GM12878 (cell line): Measurements from ENCODE around the gene NLGN1. TPM values are rescaled to one million over a fixed set of nuclear protein-coding genes. Genes with fewer than 3 reads are reported as not detected.

Source experiments
- BMI1 ChIP-seq: fragments of 450-650 bp; IDR thresholded peaks from 2 replicates; pipeline ENCODE4 v1.6.1; 2016; ENCODE audit warnings: mild to moderate bottlenecking, moderate library complexity, borderline replicate concordance
- CREM ChIP-seq: IDR thresholded peaks from 2 replicates; pipeline ENCODE4 v1.6.1; 2014; ENCODE audit warnings: antibody characterized with exemption, low read depth
- FOS ChIP-seq: IDR thresholded peaks from 3 replicates; pipeline ENCODE4 v1.6.1; 2011; ENCODE audit warnings: borderline replicate concordance; ENCODE audit not compliant: insufficient read length; ENCODE audit errors: extremely low read depth
- HCFC1 ChIP-seq: fragments of 150-350 bp; IDR thresholded peaks from 2 replicates; pipeline ENCODE4 v1.6.1; 2014; ENCODE audit warnings: low read length
- PBX3 ChIP-seq: IDR thresholded peaks from 2 replicates; pipeline ENCODE4 v1.6.1; 2011; ENCODE audit warnings: mild to moderate bottlenecking, low read depth, low read length, moderate library complexity; ENCODE audit not compliant: insufficient replicate concordance
- SREBF1 ChIP-seq: IDR thresholded peaks from 2 replicates; pipeline ENCODE4 v1.6.1; 2012; ENCODE audit warnings: mild to moderate bottlenecking, low read length
- TBL1XR1 ChIP-seq: IDR thresholded peaks from 2 replicates; pipeline ENCODE4 v1.6.1; 2012; ENCODE audit warnings: low read depth, low read length, improper control_type of control experiment
- ZNF384 ChIP-seq: IDR thresholded peaks from 2 replicates; pipeline ENCODE4 v1.6.1; 2012; ENCODE audit warnings: low read depth, mild to moderate bottlenecking, low read length, improper control_type of control experiment, borderline replicate concordance
- ZNF592 ChIP-seq: fragments of 450-650 bp; IDR thresholded peaks from 2 replicates; pipeline ENCODE4 v1.6.1; 2017; ENCODE audit warnings: mild to moderate bottlenecking, moderate library complexity
- ZNF622 ChIP-seq: fragments of 450-650 bp; IDR thresholded peaks from 2 replicates; pipeline ENCODE4 v1.6.1; 2017; ENCODE audit warnings: mild to moderate bottlenecking, inconsistent platforms
- polyA plus RNA-seq, 11 experiments: library from polyadenylated mRNA; depleted of rRNA in 4 of 11; unstranded in 6 of 11; stranded (reverse) in 5 of 11; fragments of >200 nt; fragmentation: Nextera tagmentation in 4 of 11; fragmentation: Illumina TruSeq in 1 of 11; extraction: Ambion mirVana in 4 of 11; extraction: Trizol in 1 of 11; gene quantifications; 1 replicate in 1 of 11; 2 replicates in 10 of 11; pipeline versions ENCODE4 v1.2.1 to v1.2.3, GENCODE V29; 2011 to 2016; ENCODE audit warnings: inconsistent platforms in 2 of 11, missing spikeins in 2 of 11, low read depth in 1 of 11
- total RNA-seq, 4 experiments: library from RNA; depleted of rRNA in 3 of 4; stranded (reverse); fragments of >200 nt in 3 of 4; fragmentation: Illumina TruSeq in 1 of 4; extraction: Trizol in 1 of 4; gene quantifications; 2 replicates each; pipeline versions ENCODE4 v1.2.1 to v1.2.3, GENCODE V29; 2013 to 2021
- TF ChIP-seq, protein P1 (sequence below): fragments of 450-650 bp; IDR thresholded peaks from 2 replicates; pipeline ENCODE4 v1.6.1; 2017; ENCODE audit warnings: low read depth, mild to moderate bottlenecking, moderate library complexity

Gene NLGN1
- total and polyA plus RNA-seq, 10 of the 15 experiments (the other 5 are each of a cell fraction or from before 2014, with no cell fraction given) = not detected

DNA sequence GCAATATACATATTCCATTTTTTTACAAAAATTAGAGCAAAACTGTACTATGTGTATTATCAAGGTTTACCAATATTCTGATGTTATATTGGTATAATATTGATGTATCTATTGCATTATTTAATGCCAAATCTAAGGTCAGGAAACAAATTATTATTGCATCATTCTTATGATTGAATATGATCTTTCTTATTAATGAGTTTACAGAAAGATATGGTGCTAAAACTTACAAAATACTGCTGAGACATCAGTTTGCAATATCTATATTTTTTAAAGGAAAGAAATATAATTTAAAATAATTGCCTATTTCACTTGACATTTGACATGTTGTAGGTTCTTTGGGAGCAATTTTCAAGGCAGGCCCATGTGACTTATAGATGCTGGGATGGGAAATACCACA is 357.6 kb downstream of the NLGN1 start (continued):
- no peak for TF ChIP-seq SREBF1
- no peak for TF ChIP-seq FOS
- no peak for TF ChIP-seq BMI1
- no peak for TF ChIP-seq ZNF622
- no peak for TF ChIP-seq ZNF384
- TF ChIP-seq ZNF592 = no peak
- no peak for TF ChIP-seq TBL1XR1
- TF ChIP-seq HCFC1 = no peak
- no peak for TF ChIP-seq PBX3
- TF ChIP-seq CREM = no peak
- TF ChIP-seq, protein P1, sequence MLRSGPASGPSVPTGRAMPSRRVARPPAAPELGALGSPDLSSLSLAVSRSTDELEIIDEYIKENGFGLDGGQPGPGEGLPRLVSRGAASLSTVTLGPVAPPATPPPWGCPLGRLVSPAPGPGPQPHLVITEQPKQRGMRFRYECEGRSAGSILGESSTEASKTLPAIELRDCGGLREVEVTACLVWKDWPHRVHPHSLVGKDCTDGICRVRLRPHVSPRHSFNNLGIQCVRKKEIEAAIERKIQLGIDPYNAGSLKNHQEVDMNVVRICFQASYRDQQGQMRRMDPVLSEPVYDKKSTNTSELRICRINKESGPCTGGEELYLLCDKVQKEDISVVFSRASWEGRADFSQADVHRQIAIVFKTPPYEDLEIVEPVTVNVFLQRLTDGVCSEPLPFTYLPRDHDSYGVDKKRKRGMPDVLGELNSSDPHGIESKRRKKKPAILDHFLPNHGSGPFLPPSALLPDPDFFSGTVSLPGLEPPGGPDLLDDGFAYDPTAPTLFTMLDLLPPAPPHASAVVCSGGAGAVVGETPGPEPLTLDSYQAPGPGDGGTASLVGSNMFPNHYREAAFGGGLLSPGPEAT = no peak
